T-cell (primary cell): ENCODE results near the gene RTTN. TPM values are rescaled to one million over a fixed set of nuclear protein-coding genes. Genes with fewer than 3 reads are reported as not detected.

Source experiments
- ATAC-seq, 4 experiments: fragments of 200-7000 bp in 3 of 4; fragments of 150-1000 bp in 1 of 4; cut with Tn5 transposase; replicated peaks in 1 of 4; 1 replicate in 3 of 4; 2 replicates in 1 of 4; pipeline ENCODE4 v1.10.0; 2021; ENCODE audit warnings: moderate library complexity in 3 of 4, mild to moderate bottlenecking in 2 of 4, moderate number of reproducible peaks in 1 of 4
- CTCF ChIA-PET, 2 donors: fragments of 300-600 bp; sonication (Branson Sonifier 250); formaldehyde crosslinking; loops; one replicate each; lab custom pipeline; 2022; ENCODE audit warnings: antibody characterized with exemption in 2 of 2; lab: Charles Lee
- POLR2A ChIA-PET, 2 donors: fragments of 300-600 bp; sonication (Branson Sonifier 250); formaldehyde crosslinking; loops; one replicate each; lab custom pipeline; 2022; ENCODE audit warnings: antibody characterized with exemption in 2 of 2; lab: Charles Lee
- DNase-seq, 35 experiments: peaks; one replicate each; pipeline versions ENCODE4 v3.0.0 to v3.0.0-alpha.2; 2013 to 2023
- H3K27ac ChIP-seq: one replicate; pipeline ENCODE4 v1.5.1; 2013; ENCODE audit warnings: low read length
- H3K27me3 ChIP-seq, 2 experiments: replicated peaks in 1 of 2; 1 replicate in 1 of 2; 2 replicates in 1 of 2; pipeline versions ENCODE4 v1.6.1 to v1.7.0; 2013; ENCODE audit warnings: low read length in 1 of 2, mixed read lengths in 1 of 2; ENCODE audit not compliant: control insufficient read depth in 2 of 2, insufficient read depth in 2 of 2; ENCODE audit errors: extremely low read depth in 1 of 2
- H3K36me3 ChIP-seq, 2 donors: 1 replicate in 1 of 2; 2 replicates in 1 of 2; pipeline versions ENCODE4 v1.6.1 to v1.7.0; 2013; ENCODE audit warnings: low read length in 1 of 2; ENCODE audit not compliant: control insufficient read depth in 2 of 2, insufficient read depth in 1 of 2; ENCODE audit errors: extremely low read depth in 1 of 2
- H3K4me1 ChIP-seq, 2 experiments: 1 replicate in 1 of 2; 2 replicates in 1 of 2; pipeline versions ENCODE4 v1.6.1 to v1.7.0; 2013; ENCODE audit warnings: low read length in 2 of 2, mixed read lengths in 1 of 2; ENCODE audit not compliant: insufficient read depth in 2 of 2, control insufficient read depth in 1 of 2; ENCODE audit errors: extremely low read depth in 1 of 2
- H3K4me3 ChIP-seq, 2 donors: 1 replicate in 1 of 2; 2 replicates in 1 of 2; pipeline versions ENCODE4 v1.5.1 to v1.7.0; 2013; ENCODE audit warnings: mild to moderate bottlenecking in 2 of 2, low read length in 1 of 2, moderate library complexity in 1 of 2; ENCODE audit not compliant: control insufficient read depth in 1 of 2; ENCODE audit errors: extremely low read depth in 1 of 2
- H3K9me3 ChIP-seq: 2 replicates; pipeline ENCODE4 v1.7.0; 2013
- H3K27ac Mint-ChIP-seq, 2 donors: one replicate each; pipeline ENCODE4 v1.8.0; 2020 to 2021; ENCODE audit warnings: mild to moderate bottlenecking in 2 of 2, mixed read lengths in 2 of 2
- H3K27me3 Mint-ChIP-seq, 2 donors: one replicate each; pipeline ENCODE4 v1.8.0; 2021 to 2022; ENCODE audit warnings: mixed read lengths in 2 of 2
- H3K36me3 Mint-ChIP-seq: one replicate; pipeline ENCODE4 v1.8.0; 2021; ENCODE audit warnings: mixed read lengths
- H3K4me1 Mint-ChIP-seq, 3 donors: one replicate each; pipeline ENCODE4 v1.8.0; 2020 to 2022; ENCODE audit warnings: mixed read lengths in 3 of 3, mild to moderate bottlenecking in 1 of 3
- H3K4me3 Mint-ChIP-seq, 3 donors: one replicate each; pipeline ENCODE4 v1.8.0; 2020 to 2022; ENCODE audit warnings: mild to moderate bottlenecking in 3 of 3, mixed read lengths in 3 of 3, moderate library complexity in 3 of 3
- H3K9me3 Mint-ChIP-seq, 3 donors: one replicate each; pipeline ENCODE4 v1.8.0; 2020 to 2022; ENCODE audit warnings: mixed read lengths in 3 of 3
- WGBS: methylation state at CpG from one replicate; pipeline ENCODE4 v1.1.5; 2013; ENCODE audit warnings: missing lambda C conversion rate; ENCODE audit not compliant: insufficient coverage; 5-methylcytosine and 5-hydroxymethylcytosine counted together
- total RNA-seq, 35 experiments: library from RNA in 6 of 35; stranded (reverse) in 6 of 35; fragments of 120-200 nt in 1 of 35; gene quantifications; one replicate each; pipeline versions ENCODE4 v1.2.1 to v1.2.4 and lab custom pipeline; 2013 to 2026

Gene RTTN
- total RNA-seq, 5 donors from 2014 or later (not counting 1 experiment from before 2014, with no cell fraction given), result 17.8 to 31.7 (median 19.4) TPM

DNA sequence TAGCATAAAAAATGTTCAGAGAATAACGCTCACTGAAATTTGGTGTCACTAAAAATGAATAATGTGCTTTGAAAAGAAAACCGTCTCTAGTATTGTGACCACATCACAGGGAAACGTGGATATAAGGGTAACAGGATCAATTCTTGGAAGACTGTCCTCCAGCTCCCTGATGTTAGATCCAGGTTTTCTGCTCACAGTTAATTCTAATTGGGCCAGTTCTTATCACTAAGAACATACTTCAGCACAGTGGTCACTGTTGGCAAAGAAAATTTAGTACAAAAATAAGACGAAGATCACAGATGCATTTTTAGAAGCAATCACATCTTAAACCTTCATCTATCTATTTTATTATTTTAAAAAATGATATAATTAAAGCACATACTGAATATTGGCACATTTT, 200.8 kb downstream of the RTTN start:
- peaks cover 0 to 4% (median 3%) of the 10 kb centered on the region in 3 donors for H3K9me3 Mint-ChIP-seq
- POLR2A ChIA-PET, result interaction anchor here in 1 of 2 donors (0.6 kb wide), 1 partner anchor 24 kb away, joined by 4 read pairs; no protein-coding TSS in a partner anchor
- WGBS, result no CpG with 5 or more reads among the region's 4 CpGs
- Histone ChIP-seq H3K9me3 (no peaks in the 10 kb centered on the region), H3K4me3 (no peak overlapping the region), H3K27me3 (no peaks in the 10 kb centered on the region), H3K4me1 (no peaks in the 10 kb centered on the region), H3K36me3 (peaks cover 0 to 16% of the 10 kb centered on the region in 2 donors), H3K27ac (no peak overlapping the region)
- no peak for ATAC-seq
- H3K4me3 Mint-ChIP-seq, result no peak overlapping the region
- H3K27me3 Mint-ChIP-seq, result no peaks in the 10 kb centered on the region
- H3K4me1 Mint-ChIP-seq, result peaks cover 0 to 3% (median 1%) of the 10 kb centered on the region in 3 donors
- CTCF ChIA-PET, result no interaction called here
- no peak overlapping the region for H3K27ac Mint-ChIP-seq
- peaks cover 62% of the 10 kb centered on the region for H3K36me3 Mint-ChIP-seq
- DNase-seq, result no peak

- peaks cover 63% of the 10 kb centered on the region for H3K36me3 Mint-ChIP-seq
- H3K4me1 ChIP-seq, result no peaks in the 10 kb centered on the region
- no peaks in the 10 kb centered on the region for H3K9me3 Mint-ChIP-seq
- H3K36me3 ChIP-seq, result peaks cover 0 to 12% of the 10 kb centered on the region in 2 donors
- DNase-seq, result no peak
- H3K27me3 ChIP-seq, result no peaks in the 10 kb centered on the region
- H3K4me3 Mint-ChIP-seq, result no peak overlapping the region
- H3K4me3 ChIP-seq, result no peak overlapping the region
- H3K27ac ChIP-seq, result no peak overlapping the region
- H3K27me3 Mint-ChIP-seq, result no peaks in the 10 kb centered on the region
- POLR2A ChIA-PET, result no interaction called here
- H3K27ac Mint-ChIP-seq, result no peak overlapping the region
- H3K9me3 ChIP-seq, result no peaks in the 10 kb centered on the region
- no CpG with 5 or more reads among the region's 9 CpGs for WGBS
- H3K4me1 Mint-ChIP-seq, result peaks cover 1 to 12% (median 7%) of the 10 kb centered on the region in 3 donors
- ATAC-seq, result no peak
- CTCF ChIA-PET, result interaction anchor here (0.6 to 1.0 kb wide), 2 partner anchors 9 to 16 kb away, joined by 3 to 4 read pairs; no protein-coding TSS in a partner anchor
Measured at GRCh38 chr18:69999656-70000055, 205.8 kb downstream of the RTTN start.

- Histone ChIP-seq H3K4me1 (no peaks in the 10 kb centered on the region), H3K27me3 (no peaks in the 10 kb centered on the region), H3K27ac (no peak overlapping the region), H3K4me3 (no peak overlapping the region), H3K9me3 (no peaks in the 10 kb centered on the region), H3K36me3 (peaks cover 0 to 9% of the 10 kb centered on the region in 2 donors)
- no peak for DNase-seq
- Mint-ChIP-seq H3K9me3 (peaks cover 0 to under 1% (median 0%) of the 10 kb centered on the region in 3 donors), H3K27me3 (no peaks in the 10 kb centered on the region), H3K36me3 (peaks cover 58% of the 10 kb centered on the region), H3K4me1 (peaks cover 1 to 12% (median 7%) of the 10 kb centered on the region in 3 donors), H3K27ac (no peak overlapping the region), H3K4me3 (no peak overlapping the region)
- CTCF ChIA-PET, result interaction anchor here in 1 of 2 donors (0.7 to 1.0 kb wide), 2 partner anchors 9 to 17 kb away, joined by 3 to 4 read pairs; no protein-coding TSS in a partner anchor
- no peak for ATAC-seq
- POLR2A ChIA-PET, result no interaction called here
Measured at GRCh38 chr18:69998523-69998987, 206.9 kb downstream of the RTTN start.

- no peaks in the 10 kb centered on the region for H3K4me1 ChIP-seq
- no peaks in the 10 kb centered on the region for H3K9me3 ChIP-seq
- H3K27me3 ChIP-seq, result no peaks in the 10 kb centered on the region
- no peak overlapping the region for H3K4me3 Mint-ChIP-seq
- ATAC-seq, result no peak
- no peak for DNase-seq
- ChIA-PET POLR2A (interaction anchor here in 1 of 2 donors (0.6 kb wide), 1 partner anchor 133 kb away, joined by 3 read pairs; no protein-coding TSS in a partner anchor), CTCF (interaction anchor here in 1 of 2 donors (0.6 kb wide), 1 partner anchor 74 kb away, joined by 3 read pairs; no protein-coding TSS in a partner anchor)
- peaks cover 0 to 9% of the 10 kb centered on the region in 2 donors for H3K36me3 ChIP-seq
- H3K9me3 Mint-ChIP-seq, result peaks cover 0 to 14% (median 6%) of the 10 kb centered on the region in 3 donors
- no peak overlapping the region for H3K27ac Mint-ChIP-seq
- no peak overlapping the region for H3K27ac ChIP-seq
- no peaks in the 10 kb centered on the region for H3K27me3 Mint-ChIP-seq
- peaks cover 63% of the 10 kb centered on the region for H3K36me3 Mint-ChIP-seq
- H3K4me1 Mint-ChIP-seq, result peaks cover 1 to 12% (median 7%) of the 10 kb centered on the region in 3 donors
- no peak overlapping the region for H3K4me3 ChIP-seq
- WGBS, result 47% methylated on average over 2 of the region's 7 CpGs
Measured at GRCh38 chr18:69996951-69997798, 208.3 kb downstream of the RTTN start.

- ATAC-seq, result no peak
- Mint-ChIP-seq H3K4me1 (peaks cover 1 to 12% (median 7%) of the 10 kb centered on the region in 3 donors), H3K27me3 (no peaks in the 10 kb centered on the region), H3K27ac (no peak overlapping the region), H3K36me3 (peaks cover 62% of the 10 kb centered on the region), H3K9me3 (peaks cover 2 to 20% (median 6%) of the 10 kb centered on the region in 3 donors), H3K4me3 (no peak overlapping the region)
- DNase-seq, result no peak
- ChIA-PET POLR2A (interaction anchor here in 1 of 2 donors (0.6 kb wide), 1 partner anchor 133 kb away, joined by 3 read pairs; no protein-coding TSS in a partner anchor), CTCF (interaction anchor here in 1 of 2 donors (0.6 to 0.7 kb wide), 2 partner anchors 73 to 215 kb away, joined by 3 read pairs; no protein-coding TSS in a partner anchor)
- Histone ChIP-seq H3K36me3 (peaks cover 0 to 9% of the 10 kb centered on the region in 2 donors), H3K4me1 (no peaks in the 10 kb centered on the region), H3K9me3 (no peaks in the 10 kb centered on the region), H3K4me3 (no peak overlapping the region), H3K27ac (no peak overlapping the region), H3K27me3 (no peaks in the 10 kb centered on the region)
- WGBS, result no CpG with 5 or more reads among the region's 2 CpGs
Measured at GRCh38 chr18:69996417-69996816, 209.1 kb downstream of the RTTN start.

DNA sequence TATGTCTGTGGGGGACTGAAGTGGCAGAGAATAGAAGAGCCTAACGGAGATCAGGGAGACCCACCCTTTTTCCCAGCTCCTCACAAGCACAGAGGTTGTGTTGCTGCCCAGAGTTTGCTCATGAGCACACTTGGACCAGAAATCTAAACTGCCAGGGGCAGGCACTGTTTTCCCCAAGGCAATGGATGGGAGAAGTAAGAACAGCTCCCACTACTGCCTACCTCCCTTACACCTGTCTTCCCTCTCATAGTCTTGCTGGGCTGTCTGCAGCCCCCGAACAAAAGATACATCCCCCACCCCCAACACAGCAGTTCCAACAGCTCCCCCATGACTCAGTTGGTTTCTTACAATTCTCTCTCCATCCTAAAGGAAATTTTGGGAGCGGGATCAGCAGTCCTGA, 209.7 kb downstream of the RTTN start:
- H3K27ac Mint-ChIP-seq, result no peak overlapping the region
- Histone ChIP-seq H3K4me3 (no peak overlapping the region), H3K4me1 (no peaks in the 10 kb centered on the region), H3K36me3 (peaks cover 0 to 4% of the 10 kb centered on the region in 2 donors), H3K27me3 (no peaks in the 10 kb centered on the region), H3K27ac (no peak overlapping the region), H3K9me3 (no peaks in the 10 kb centered on the region)
- WGBS, result 100% methylated on average over 2 of the region's 3 CpGs
- H3K4me1 Mint-ChIP-seq, result peaks cover 0 to 12% (median 4%) of the 10 kb centered on the region in 3 donors
- H3K4me3 Mint-ChIP-seq, result no peak overlapping the region
- peaks cover 6 to 24% (median 6%) of the 10 kb centered on the region in 3 donors for H3K9me3 Mint-ChIP-seq
- H3K27me3 Mint-ChIP-seq, result no peaks in the 10 kb centered on the region
- CTCF ChIA-PET, result interaction anchor here in 1 of 2 donors (0.6 to 0.7 kb wide), 2 partner anchors 98 to 214 kb away, joined by 3 read pairs; no protein-coding TSS in a partner anchor
- no peak for ATAC-seq
- H3K36me3 Mint-ChIP-seq, result peaks cover 62% of the 10 kb centered on the region
- POLR2A ChIA-PET, result interaction anchor here in 1 of 2 donors (0.6 kb wide), 1 partner anchor 156 kb away, joined by 12 read pairs; no protein-coding TSS in a partner anchor
- no peak for DNase-seq
